Measurements from ENCODE around the gene SART3. TPM values are rescaled to one million over a fixed set of nuclear protein-coding genes. Genes with fewer than 3 reads are reported as not detected.

SART3 gene
- total RNA-seq, 2 donors from 2014 or later: 54.1 to 112 TPM

DNA sequence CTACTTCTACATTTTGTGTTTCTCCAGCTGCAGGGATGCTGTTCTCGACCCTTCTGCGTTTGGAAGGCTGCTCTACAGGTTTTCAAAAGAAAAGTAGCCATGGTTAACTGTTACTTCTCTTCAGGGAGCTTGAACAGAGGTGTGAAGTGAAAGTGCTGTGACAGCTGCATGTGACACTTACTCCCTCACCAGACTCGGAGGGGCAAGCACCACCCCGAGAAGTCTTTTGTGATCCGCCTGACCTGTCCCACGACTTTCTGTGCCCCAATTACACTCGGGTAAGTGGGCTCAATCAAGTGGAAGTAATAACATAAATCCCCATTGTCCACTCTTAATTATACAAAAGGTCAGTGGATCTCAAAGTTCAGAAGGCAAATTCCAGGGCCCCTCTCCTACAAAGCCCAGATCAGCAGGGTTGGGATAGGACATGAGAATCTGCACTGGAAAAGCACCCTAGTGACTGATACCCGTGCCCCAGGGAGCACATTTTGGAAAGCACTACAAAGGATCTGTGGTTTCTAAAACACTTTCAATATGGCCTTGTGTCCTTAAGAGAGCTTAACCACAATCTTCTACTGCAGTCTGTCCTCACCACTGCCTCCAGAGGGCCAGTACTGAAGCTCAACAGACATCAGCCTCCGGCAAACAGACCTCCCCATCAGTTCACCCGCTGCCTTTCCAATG lies 34.3 kb downstream of the SART3 start:
- H3K9me3 ChIP-seq: no peaks in the 10 kb centered on the region
- DNase-seq (ENCODE audit: low spot score): no peak
- TF ChIP-seq POLR2AphosphoS5 (IDR thresholded peaks at IDR 0.05): no peak
- no peak overlapping the region for H3K27ac ChIP-seq
- WGBS: 81% methylated on average over 10 of the region's 10 CpGs
- peaks cover 14 to 34% of the 10 kb centered on the region in 2 donors for H3K36me3 ChIP-seq
- no peak overlapping the region for H3K4me3 ChIP-seq
- intact Hi-C loops (cut with DNase I): no loop called here
- no peaks in the 10 kb centered on the region for H3K27me3 ChIP-seq (replicated peaks; ENCODE audit: insufficient read depth)
- no peaks in the 10 kb centered on the region for H3K4me1 ChIP-seq (replicated peaks)

- H3K4me1 ChIP-seq (replicated peaks): no peaks in the 10 kb centered on the region
- no peak overlapping the region for H3K4me3 ChIP-seq
- no peak overlapping the region for H3K27ac ChIP-seq
- H3K36me3 ChIP-seq: peaks cover 14 to 34% of the 10 kb centered on the region in 2 donors
- no peak for DNase-seq (ENCODE audit: low spot score)
- no peaks in the 10 kb centered on the region for H3K27me3 ChIP-seq (replicated peaks; ENCODE audit: insufficient read depth)
- intact Hi-C loops (cut with DNase I): no loop called here
- no peaks in the 10 kb centered on the region for H3K9me3 ChIP-seq
- 84% methylated on average over 5 of the region's 5 CpGs for WGBS
- TF ChIP-seq, protein P1, sequence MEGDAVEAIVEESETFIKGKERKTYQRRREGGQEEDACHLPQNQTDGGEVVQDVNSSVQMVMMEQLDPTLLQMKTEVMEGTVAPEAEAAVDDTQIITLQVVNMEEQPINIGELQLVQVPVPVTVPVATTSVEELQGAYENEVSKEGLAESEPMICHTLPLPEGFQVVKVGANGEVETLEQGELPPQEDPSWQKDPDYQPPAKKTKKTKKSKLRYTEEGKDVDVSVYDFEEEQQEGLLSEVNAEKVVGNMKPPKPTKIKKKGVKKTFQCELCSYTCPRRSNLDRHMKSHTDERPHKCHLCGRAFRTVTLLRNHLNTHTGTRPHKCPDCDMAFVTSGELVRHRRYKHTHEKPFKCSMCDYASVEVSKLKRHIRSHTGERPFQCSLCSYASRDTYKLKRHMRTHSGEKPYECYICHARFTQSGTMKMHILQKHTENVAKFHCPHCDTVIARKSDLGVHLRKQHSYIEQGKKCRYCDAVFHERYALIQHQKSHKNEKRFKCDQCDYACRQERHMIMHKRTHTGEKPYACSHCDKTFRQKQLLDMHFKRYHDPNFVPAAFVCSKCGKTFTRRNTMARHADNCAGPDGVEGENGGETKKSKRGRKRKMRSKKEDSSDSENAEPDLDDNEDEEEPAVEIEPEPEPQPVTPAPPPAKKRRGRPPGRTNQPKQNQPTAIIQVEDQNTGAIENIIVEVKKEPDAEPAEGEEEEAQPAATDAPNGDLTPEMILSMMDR (IDR thresholded peaks at IDR 0.05): no peak
- no peak for TF ChIP-seq POLR2AphosphoS5 (IDR thresholded peaks at IDR 0.05)
- no peak for TF ChIP-seq POLR2A (IDR thresholded peaks at IDR 0.05)
Measured at GRCh38 chr12:108525681-108526080, 35.3 kb downstream of the SART3 start.

DNA sequence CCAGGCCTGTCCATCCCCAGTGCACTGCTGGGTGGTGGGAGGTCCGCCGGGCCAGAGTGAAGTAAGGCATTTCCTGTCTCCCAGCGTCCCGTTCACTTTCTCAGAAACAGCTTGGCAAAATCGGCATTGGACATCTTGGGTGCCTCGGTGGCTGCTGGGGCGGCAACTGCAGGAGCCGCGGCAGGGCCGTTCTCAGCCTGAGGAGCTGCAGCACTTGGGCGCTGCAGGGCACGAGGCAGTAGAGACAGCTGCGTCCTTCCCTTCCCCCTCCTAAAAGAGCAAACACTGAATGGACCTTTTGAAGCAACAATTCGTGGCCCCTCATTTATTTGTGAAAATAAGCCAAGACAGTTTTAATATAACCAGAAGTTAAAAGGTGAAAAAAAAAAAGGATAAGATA lies 37.6 kb downstream of the SART3 start:
- Histone ChIP-seq H3K36me3 (peaks cover 19 to 24% of the 10 kb centered on the region in 2 donors), H3K27me3 (replicated peaks; ENCODE audit: insufficient read depth) (no peaks in the 10 kb centered on the region), H3K4me1 (replicated peaks) (no peaks in the 10 kb centered on the region), H3K9me3 (no peaks in the 10 kb centered on the region), H3K4me3 (no peak overlapping the region), H3K27ac (no peak overlapping the region)
- WGBS: 83% methylated on average over 13 of the region's 14 CpGs
- intact Hi-C loops (cut with DNase I): no loop called here
- no peak for TF ChIP-seq POLR2AphosphoS5 (IDR thresholded peaks at IDR 0.05)
- TF ChIP-seq, protein P1 (IDR thresholded peaks at IDR 0.05): no peak
- no peak for TF ChIP-seq POLR2A (IDR thresholded peaks at IDR 0.05)
- DNase-seq (ENCODE audit: low spot score): no peak

GRCh38 chr12:108519558-108519957 lies 41.4 kb downstream of the SART3 start:
- H3K27ac ChIP-seq: no peak overlapping the region
- TF ChIP-seq POLR2AphosphoS5 (IDR thresholded peaks at IDR 0.05): no peak
- TF ChIP-seq, protein P1 (IDR thresholded peaks at IDR 0.05): no peak
- no peak for TF ChIP-seq POLR2A (IDR thresholded peaks at IDR 0.05)
- DNase-seq (ENCODE audit: low spot score): no peak
- H3K4me3 ChIP-seq: no peak overlapping the region
- peaks cover 6 to 9% of the 10 kb centered on the region in 2 donors for H3K36me3 ChIP-seq
- 67% methylated on average over 4 of the region's 4 CpGs for WGBS
- H3K9me3 ChIP-seq: no peaks in the 10 kb centered on the region
- no peaks in the 10 kb centered on the region for H3K27me3 ChIP-seq (replicated peaks; ENCODE audit: insufficient read depth)
- intact Hi-C loops (cut with DNase I): loop anchor here (10.0 kb wide), 3 partner anchors 525 to 835 kb away; partner anchors contain the start of genes PRDM4 and PWP1
- H3K4me1 ChIP-seq (replicated peaks): no peaks in the 10 kb centered on the region

GRCh38 chr12:108518716-108519496 lies 42.1 kb downstream of the SART3 start:
- intact Hi-C loops (cut with DNase I): loop anchor here (10.0 kb wide), 3 partner anchors 524 to 834 kb away; partner anchors contain the start of genes PRDM4 and PWP1
- no peaks in the 10 kb centered on the region for H3K27me3 ChIP-seq (replicated peaks; ENCODE audit: insufficient read depth)
- TF ChIP-seq, protein P1 (IDR thresholded peaks at IDR 0.05): no peak
- no peak for TF ChIP-seq POLR2A (IDR thresholded peaks at IDR 0.05)
- TF ChIP-seq POLR2AphosphoS5 (IDR thresholded peaks at IDR 0.05): no peak
- H3K27ac ChIP-seq: no peak overlapping the region
- WGBS: 94% methylated on average over 39 of the region's 39 CpGs
- H3K4me1 ChIP-seq (replicated peaks): no peaks in the 10 kb centered on the region
- no peak for DNase-seq (ENCODE audit: low spot score)
- no peaks in the 10 kb centered on the region for H3K9me3 ChIP-seq
- peaks cover 0 to 6% of the 10 kb centered on the region in 2 donors for H3K36me3 ChIP-seq
- H3K4me3 ChIP-seq: no peak overlapping the region

All from prostate gland (tissue), 2 donors.